BE2C (cell line): ENCODE results near the gene CEP131.

Experiments
- DNase-seq: peaks from one replicate; pipeline ENCODE4 v3.0.0-alpha.2; 2020
- H3K27me3 ChIP-seq: fragments of 250-450 bp; sonication (Bioruptor Pico); 2 replicates; pipeline ENCODE4 v1.5.1; 2020; ENCODE audit warnings: mild to moderate bottlenecking
- H3K36me3 ChIP-seq: fragments of 250-450 bp; sonication (Bioruptor Pico); 2 replicates; pipeline ENCODE4 v1.5.1; 2020; ENCODE audit warnings: mild to moderate bottlenecking
- H3K4me1 ChIP-seq: fragments of 250-450 bp; sonication (Bioruptor Pico); 2 replicates; pipeline ENCODE4 v1.5.1; 2020
- H3K4me3 ChIP-seq: 2 replicates; pipeline ENCODE4 v1.5.1; 2011; ENCODE audit warnings: low read depth, low read length
- H3K9me3 ChIP-seq: fragments of 250-450 bp; sonication (Bioruptor Pico); 2 replicates; pipeline ENCODE4 v1.5.1; 2020
- CTCF ChIP-seq: IDR thresholded peaks from 2 replicates; pipeline ENCODE4 v1.5.1; 2012; ENCODE audit warnings: mild to moderate bottlenecking, low read depth, low read length

CEP131 gene

DNA sequence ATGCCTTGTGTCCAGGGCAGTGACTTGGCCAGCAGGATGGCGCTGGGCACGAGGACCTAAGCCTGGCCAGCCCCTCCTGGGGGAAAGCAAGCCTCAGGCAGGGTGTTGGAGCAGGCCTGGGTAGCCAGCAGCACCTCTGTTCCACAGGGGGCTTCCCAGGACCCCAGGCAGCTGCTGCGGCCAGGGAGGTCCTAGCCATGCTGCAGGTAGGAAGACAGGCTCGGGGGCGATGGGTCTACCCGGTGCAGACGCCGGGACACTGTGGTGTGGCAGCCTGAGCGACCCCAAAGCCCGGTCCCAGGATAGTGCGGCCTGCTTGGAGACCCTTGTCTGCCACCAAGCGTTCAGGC lies 34.3 kb downstream of the CEP131 start:
- Histone ChIP-seq H3K4me1 (peaks cover 6% of the 10 kb centered on the region), H3K27me3 (no peaks in the 10 kb centered on the region), H3K4me3 (no peak overlapping the region), H3K36me3 (peaks cover 4% of the 10 kb centered on the region; the same call in 1 of the 2 replicates), H3K9me3 (no peaks in the 10 kb centered on the region)
- no peak for DNase-seq
- TF ChIP-seq CTCF: no peak

GRCh38 chr17:81187586-81188490 lies 34.9 kb downstream of the CEP131 start:
- TF ChIP-seq CTCF: no peak
- no peaks in the 10 kb centered on the region; the same call in 1 of the 2 replicates for H3K4me1 ChIP-seq
- DNase-seq: no peak
- H3K27me3 ChIP-seq: no peaks in the 10 kb centered on the region
- H3K9me3 ChIP-seq: no peaks in the 10 kb centered on the region
- peaks cover 4% of the 10 kb centered on the region; the same call in 1 of the 2 replicates for H3K36me3 ChIP-seq
- no peak overlapping the region for H3K4me3 ChIP-seq

DNA sequence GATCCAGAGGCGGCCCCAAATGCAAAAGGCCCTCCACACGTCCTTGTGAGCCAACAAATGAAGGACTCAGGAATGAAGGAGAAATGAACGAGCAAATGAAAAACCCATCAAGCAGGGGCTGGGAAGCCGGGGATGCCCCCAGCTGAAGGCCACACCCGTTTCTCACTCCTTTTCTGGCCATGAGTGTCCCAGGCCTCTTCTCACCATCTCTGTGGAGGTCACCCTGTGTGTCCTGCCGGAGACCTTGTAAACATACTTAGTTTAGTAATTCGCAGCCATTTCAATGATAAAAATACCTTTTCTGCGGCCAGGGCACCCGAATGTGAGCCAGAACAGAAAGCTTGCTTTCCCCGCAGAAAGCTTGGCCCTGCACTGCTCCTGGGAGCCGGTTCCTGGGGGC lies 35.6 kb downstream of the CEP131 start:
- TF ChIP-seq CTCF: no peak
- H3K4me3 ChIP-seq: no peak overlapping the region
- H3K36me3 ChIP-seq: peaks cover 4% of the 10 kb centered on the region; the same call in 1 of the 2 replicates

DNA sequence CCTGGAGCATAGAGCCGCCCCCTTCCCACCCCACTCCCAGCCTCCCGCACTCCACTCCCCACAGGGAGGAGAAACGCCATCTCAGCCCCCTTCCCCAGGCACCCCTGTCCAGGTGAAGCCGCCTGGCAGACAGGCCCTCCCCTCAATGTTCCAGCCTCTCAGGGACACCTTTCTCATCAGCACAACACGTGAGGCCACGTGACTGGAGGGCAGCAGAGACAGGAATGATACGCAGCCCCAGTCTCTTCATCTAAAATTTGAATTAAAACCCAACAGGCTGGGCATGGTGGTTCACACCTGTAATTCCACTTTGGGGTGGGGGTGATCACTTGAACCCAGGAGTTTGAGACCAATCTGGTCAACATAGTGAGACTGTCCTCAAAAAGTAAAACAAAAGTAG lies 36.6 kb downstream of the CEP131 start:
- peaks cover 4% of the 10 kb centered on the region; the same call in 1 of the 2 replicates for H3K36me3 ChIP-seq
- no peak for DNase-seq
- no peaks in the 10 kb centered on the region for H3K27me3 ChIP-seq
- H3K9me3 ChIP-seq: no peaks in the 10 kb centered on the region
- no peak overlapping the region for H3K4me3 ChIP-seq
- H3K4me1 ChIP-seq: no peaks in the 10 kb centered on the region
- TF ChIP-seq CTCF: no peak

More for the DNA sequence above, 35.6 kb downstream of the CEP131 start:
- Histone ChIP-seq H3K27me3 (no peaks in the 10 kb centered on the region), H3K4me1 (no peaks in the 10 kb centered on the region), H3K9me3 (no peaks in the 10 kb centered on the region)
- DNase-seq: no peak

DNA sequence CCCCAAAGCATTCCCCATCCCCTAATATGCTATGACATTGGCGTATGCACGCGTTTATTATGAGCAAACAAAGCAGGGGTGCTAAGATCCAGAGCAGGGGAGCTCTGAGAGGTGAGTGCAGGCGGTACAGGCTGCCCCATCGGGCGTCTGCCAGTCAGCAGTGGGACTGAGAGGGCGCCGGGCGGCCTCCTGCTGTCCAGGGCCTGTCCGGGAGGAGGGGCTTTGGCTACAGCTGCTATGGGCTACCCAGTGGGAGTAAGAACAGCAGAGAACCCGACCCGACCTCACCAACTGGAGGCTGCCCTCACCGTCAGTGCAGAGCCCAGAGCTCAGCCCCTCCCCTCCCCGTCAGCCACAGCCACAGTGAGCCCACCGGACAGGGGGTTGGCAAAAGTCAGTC lies 38.2 kb downstream of the CEP131 start:
- no peak for TF ChIP-seq CTCF
- H3K4me3 ChIP-seq: no peak overlapping the region
- no peaks in the 10 kb centered on the region for H3K4me1 ChIP-seq
- no peaks in the 10 kb centered on the region for H3K27me3 ChIP-seq
- H3K36me3 ChIP-seq: no peaks in the 10 kb centered on the region
- no peak for DNase-seq
- no peaks in the 10 kb centered on the region for H3K9me3 ChIP-seq

DNA sequence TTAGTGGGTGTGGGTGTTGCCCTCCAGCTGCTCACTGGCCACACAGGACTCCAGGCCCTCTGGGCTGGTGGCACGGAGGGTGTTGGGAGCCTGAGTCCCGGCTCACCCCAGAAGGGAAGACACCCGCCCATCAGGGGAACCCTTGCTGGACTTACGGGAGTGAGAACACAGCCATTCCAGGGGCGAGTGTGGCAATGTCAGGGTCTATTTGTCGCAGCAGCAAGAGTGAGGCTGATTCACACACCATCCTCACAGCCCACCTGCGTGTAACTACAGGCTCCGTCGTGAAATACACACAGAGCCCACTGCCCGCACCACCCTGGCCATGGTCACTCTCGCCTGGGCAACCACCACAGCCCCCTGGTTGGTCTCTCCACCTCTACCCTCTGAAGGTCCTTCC lies 39.0 kb downstream of the CEP131 start:
- Histone ChIP-seq H3K4me3 (no peak overlapping the region), H3K36me3 (no peaks in the 10 kb centered on the region), H3K27me3 (no peaks in the 10 kb centered on the region), H3K9me3 (no peaks in the 10 kb centered on the region), H3K4me1 (no peaks in the 10 kb centered on the region)
- no peak for DNase-seq
- TF ChIP-seq CTCF: no peak
